ENCODE results near the gene JAZF1.

JAZF1 gene

DNA sequence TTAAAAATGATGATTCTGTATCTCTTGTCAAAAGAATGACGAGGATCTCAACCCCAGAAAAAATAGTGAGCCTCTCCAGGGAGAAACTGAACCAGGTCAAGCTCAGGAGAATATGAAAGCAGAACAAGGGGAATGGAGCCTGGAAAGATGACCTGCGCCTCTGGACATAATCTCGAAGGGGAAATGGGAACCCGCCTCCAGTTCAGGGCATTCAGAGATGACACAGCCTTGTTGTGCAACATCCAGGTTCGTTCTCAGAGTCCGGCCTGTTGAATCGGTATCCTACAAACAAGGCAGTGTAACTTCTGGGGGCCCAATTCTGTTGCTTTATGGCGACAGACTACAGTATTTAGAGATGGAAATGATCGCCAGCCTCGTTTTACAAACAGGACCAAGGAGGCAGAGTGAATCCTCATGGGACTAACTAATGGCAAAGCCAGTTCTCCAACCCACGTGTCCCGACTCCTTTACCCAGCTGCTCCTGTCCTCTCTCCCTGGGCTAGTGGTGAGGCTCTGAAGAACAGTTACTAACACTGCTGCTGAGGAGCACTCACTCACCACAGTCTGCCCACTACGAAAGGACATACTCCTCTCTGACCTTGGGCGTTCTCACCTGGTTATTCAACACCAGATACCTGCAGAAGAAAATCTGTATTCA is 67.6 kb downstream of the JAZF1 start:
- Histone ChIP-seq H3K4me1 (ENCODE audit: control insufficient read depth in 1 of 2, insufficient read depth in 1 of 2, low read depth in 1 of 2, low read length in 1 of 2) (peaks cover 8 to 10% of the 10 kb centered on the region in 2 experiments), H3K36me3 (no peaks in the 10 kb centered on the region), H3K27me3 (no peaks in the 10 kb centered on the region), H3K4me3 (ENCODE audit: low read depth in 1 of 2, low read length in 1 of 2) (no peak overlapping the region), H3K27ac (peak overlapping the region; percentile 42), H3K9me3 (no peaks in the 10 kb centered on the region)
- TF ChIP-seq, protein P1, sequence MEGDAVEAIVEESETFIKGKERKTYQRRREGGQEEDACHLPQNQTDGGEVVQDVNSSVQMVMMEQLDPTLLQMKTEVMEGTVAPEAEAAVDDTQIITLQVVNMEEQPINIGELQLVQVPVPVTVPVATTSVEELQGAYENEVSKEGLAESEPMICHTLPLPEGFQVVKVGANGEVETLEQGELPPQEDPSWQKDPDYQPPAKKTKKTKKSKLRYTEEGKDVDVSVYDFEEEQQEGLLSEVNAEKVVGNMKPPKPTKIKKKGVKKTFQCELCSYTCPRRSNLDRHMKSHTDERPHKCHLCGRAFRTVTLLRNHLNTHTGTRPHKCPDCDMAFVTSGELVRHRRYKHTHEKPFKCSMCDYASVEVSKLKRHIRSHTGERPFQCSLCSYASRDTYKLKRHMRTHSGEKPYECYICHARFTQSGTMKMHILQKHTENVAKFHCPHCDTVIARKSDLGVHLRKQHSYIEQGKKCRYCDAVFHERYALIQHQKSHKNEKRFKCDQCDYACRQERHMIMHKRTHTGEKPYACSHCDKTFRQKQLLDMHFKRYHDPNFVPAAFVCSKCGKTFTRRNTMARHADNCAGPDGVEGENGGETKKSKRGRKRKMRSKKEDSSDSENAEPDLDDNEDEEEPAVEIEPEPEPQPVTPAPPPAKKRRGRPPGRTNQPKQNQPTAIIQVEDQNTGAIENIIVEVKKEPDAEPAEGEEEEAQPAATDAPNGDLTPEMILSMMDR (IDR thresholded peaks at IDR 0.05) = no peak

DNA sequence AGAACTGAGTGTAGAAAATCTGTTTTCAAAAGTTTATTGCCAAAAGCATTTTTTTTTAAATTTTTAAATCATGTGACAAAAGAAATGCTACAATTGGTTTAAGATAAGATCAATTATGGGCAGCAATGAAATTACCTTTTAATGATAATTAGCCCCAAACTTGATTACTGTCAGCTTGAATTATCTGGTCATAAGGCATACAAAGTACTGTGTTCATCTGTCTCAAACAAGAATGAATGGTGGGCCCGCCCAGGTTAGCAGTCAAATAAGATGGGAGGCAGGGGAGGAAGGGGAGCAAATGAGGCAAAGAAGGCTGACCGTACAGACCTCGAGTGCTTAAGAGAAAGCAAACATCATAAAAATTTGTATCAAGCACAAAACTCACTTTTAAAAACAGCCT is 68.1 kb downstream of the JAZF1 start:
- Histone ChIP-seq H3K27ac (peak overlapping the region; percentile 42), H3K27me3 (no peaks in the 10 kb centered on the region), H3K9me3 (no peaks in the 10 kb centered on the region), H3K36me3 (no peaks in the 10 kb centered on the region), H3K4me3 (ENCODE audit: low read depth in 1 of 2, low read length in 1 of 2) (no peak overlapping the region), H3K4me1 (ENCODE audit: control insufficient read depth in 1 of 2, insufficient read depth in 1 of 2, low read depth in 1 of 2, low read length in 1 of 2) (peaks cover 8 to 10% of the 10 kb centered on the region in 2 experiments)
- TF ChIP-seq, protein P1 (IDR thresholded peaks at IDR 0.05) = no peak

DNA sequence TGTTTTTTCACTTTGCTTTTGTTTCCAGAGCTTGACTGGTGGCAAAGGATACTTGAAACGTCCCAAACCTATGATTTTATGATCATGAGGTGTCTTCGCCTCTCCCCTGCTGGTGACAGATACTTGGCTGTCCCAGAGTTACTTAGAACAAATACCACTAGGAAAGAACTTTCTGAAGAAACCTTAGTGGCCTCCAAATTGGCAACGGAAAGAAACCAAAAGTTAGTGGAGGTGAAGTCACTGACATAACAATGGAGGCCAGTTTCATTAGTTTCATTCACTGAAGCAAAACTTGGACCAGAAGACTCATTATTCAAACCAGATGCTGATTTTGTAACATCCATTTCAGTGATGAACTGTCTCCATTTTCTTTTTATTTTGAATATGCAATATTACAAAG is 68.6 kb downstream of the JAZF1 start:
- Histone ChIP-seq H3K27me3 (no peaks in the 10 kb centered on the region), H3K4me3 (ENCODE audit: low read depth in 1 of 2, low read length in 1 of 2) (no peak overlapping the region), H3K4me1 (ENCODE audit: control insufficient read depth in 1 of 2, insufficient read depth in 1 of 2, low read depth in 1 of 2, low read length in 1 of 2) (peaks cover 8 to 10% of the 10 kb centered on the region in 2 experiments), H3K36me3 (no peaks in the 10 kb centered on the region), H3K9me3 (no peaks in the 10 kb centered on the region), H3K27ac (no peak overlapping the region)
- TF ChIP-seq, protein P1 (IDR thresholded peaks at IDR 0.05) = no peak

DNA sequence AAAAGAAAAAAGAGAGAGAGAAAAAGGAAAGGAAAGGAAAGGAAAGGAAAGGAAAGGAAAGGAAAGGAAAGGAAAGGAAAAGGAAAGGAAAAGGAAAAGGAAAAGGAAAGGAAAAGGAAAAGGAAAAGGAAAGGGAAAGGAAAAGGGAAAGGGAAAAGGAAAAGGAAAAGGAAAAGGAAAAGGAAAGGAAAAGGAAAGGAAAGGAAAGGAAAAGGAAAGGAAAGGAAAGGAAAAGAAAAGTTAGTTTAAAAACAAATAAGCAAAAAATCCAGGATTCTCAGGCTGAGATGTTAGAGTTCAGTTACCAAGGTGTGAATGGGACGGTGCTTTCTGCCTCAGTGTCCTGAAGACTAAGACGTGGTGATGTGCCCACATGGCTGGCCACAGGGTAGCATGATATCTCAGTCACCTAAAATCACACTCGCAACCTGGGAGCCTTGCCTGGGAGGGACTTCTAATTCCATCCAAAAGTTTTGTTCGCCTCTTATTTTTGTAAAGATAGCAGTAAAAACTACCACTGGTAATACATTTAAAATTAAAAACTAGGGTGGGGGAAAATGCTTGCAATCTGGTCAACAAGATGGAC is 70.1 kb downstream of the JAZF1 start:
- Histone ChIP-seq H3K27ac (no peak overlapping the region), H3K36me3 (no peaks in the 10 kb centered on the region), H3K9me3 (no peaks in the 10 kb centered on the region), H3K4me1 (ENCODE audit: control insufficient read depth in 1 of 2, insufficient read depth in 1 of 2, low read depth in 1 of 2, low read length in 1 of 2) (peaks cover 8 to 10% of the 10 kb centered on the region in 2 experiments), H3K4me3 (ENCODE audit: low read depth in 1 of 2, low read length in 1 of 2) (no peak overlapping the region), H3K27me3 (no peaks in the 10 kb centered on the region)
- TF ChIP-seq, protein P1 (IDR thresholded peaks at IDR 0.05) = no peak

DNA sequence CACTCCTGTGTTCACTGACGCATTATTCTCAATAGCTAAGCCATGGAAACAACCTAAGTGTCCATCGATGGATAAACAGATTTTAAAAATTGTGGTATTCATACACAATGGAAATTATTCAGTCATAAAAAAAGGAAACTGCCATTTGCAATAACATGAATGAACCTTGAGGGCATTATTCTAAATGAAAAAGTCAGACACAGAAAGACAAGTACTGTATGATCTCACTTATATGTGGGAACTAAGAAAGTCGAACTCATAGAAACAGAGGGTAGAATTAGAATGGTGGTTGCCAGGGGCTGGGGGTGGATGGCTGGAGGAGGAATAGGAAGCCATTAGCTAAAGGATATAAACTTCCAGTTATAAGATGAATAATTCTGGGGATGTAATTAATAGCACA is 71.8 kb downstream of the JAZF1 start:
- Histone ChIP-seq H3K4me3 (ENCODE audit: low read depth in 1 of 2, low read length in 1 of 2) (no peak overlapping the region), H3K27me3 (no peaks in the 10 kb centered on the region), H3K4me1 (ENCODE audit: control insufficient read depth in 1 of 2, insufficient read depth in 1 of 2, low read depth in 1 of 2, low read length in 1 of 2) (peaks cover 8 to 10% of the 10 kb centered on the region in 2 experiments), H3K9me3 (no peaks in the 10 kb centered on the region), H3K27ac (no peak overlapping the region), H3K36me3 (no peaks in the 10 kb centered on the region)
- TF ChIP-seq, protein P1 (IDR thresholded peaks at IDR 0.05) = no peak
